Heart right ventricle (tissue), 16 donors: ENCODE data around the gene CREB3L2. TPM values are rescaled to one million over a fixed set of nuclear protein-coding genes. Genes with fewer than 3 reads are reported as not detected.

Experiments
- ATAC-seq, 8 donors: fragments of 200-7000 bp; cut with Tn5 transposase; one replicate each; pipeline ENCODE4 v1.9.1; 2020; ENCODE audit warnings: mild to moderate bottlenecking in 8 of 8, moderate library complexity in 8 of 8, moderate number of reproducible peaks in 1 of 8
- DNase-seq, 2 donors: peaks; one replicate each; pipeline ENCODE4 v3.0.0-alpha.2; 2020
- H3K27ac ChIP-seq, 10 donors: fragments of 200-600 bp; sonication (generic) in 2 of 10; one replicate each; pipeline versions ENCODE4 v1.5.0 to v1.8.0; 2020 to 2022; ENCODE audit warnings: mild to moderate bottlenecking in 3 of 10
- H3K27me3 ChIP-seq, 7 donors: fragments of 200-600 bp; one replicate each; pipeline ENCODE4 v1.8.0; 2021 to 2022; ENCODE audit warnings: mild to moderate bottlenecking in 2 of 7
- H3K36me3 ChIP-seq, 9 donors: fragments of 200-600 bp; sonication (generic) in 1 of 9; one replicate each; pipeline versions ENCODE4 v1.5.0 to v1.8.0; 2020 to 2022; ENCODE audit warnings: mild to moderate bottlenecking in 2 of 9
- H3K4me1 ChIP-seq, 9 donors: fragments of 200-600 bp; sonication (generic) in 1 of 9; one replicate each; pipeline versions ENCODE4 v1.5.0 to v1.8.0; 2020 to 2022; ENCODE audit warnings: mild to moderate bottlenecking in 4 of 9
- H3K4me3 ChIP-seq, 10 donors: fragments of 200-600 bp; sonication (generic) in 2 of 10; one replicate each; pipeline versions ENCODE4 v1.5.0 to v1.8.0; 2020 to 2022; ENCODE audit warnings: mild to moderate bottlenecking in 7 of 10, moderate library complexity in 2 of 10
- H3K9me3 ChIP-seq, 11 donors: fragments of 200-600 bp in 10 of 11; sonication (generic) in 2 of 11; one replicate each; pipeline versions ENCODE4 v1.5.0 to v1.8.0; 2013 to 2022; ENCODE audit warnings: mild to moderate bottlenecking in 2 of 11, control low read depth in 1 of 11, moderate library complexity in 1 of 11
- CTCF ChIP-seq, 9 donors: fragments of 200-600 bp; sonication (generic) in 2 of 9; IDR thresholded peaks; one replicate each; pipeline versions ENCODE4 v1.5.0 to v1.8.0; 2021 to 2022; ENCODE audit warnings: antibody characterized with exemption in 9 of 9, mild to moderate bottlenecking in 5 of 9, moderate library complexity in 1 of 9
- WGBS, 2 donors: extraction: QIAGEN DNeasy Blood & Tissue Kit; methylation state at CpG; one replicate each; pipeline ENCODE4 v1.1.7; 2013; ENCODE audit warnings: inconsistent platforms in 1 of 2; 5-methylcytosine and 5-hydroxymethylcytosine counted together
- intact Hi-C, 10 donors: fragments of 100-400 bp; cut with DNase I; formaldehyde crosslinking; loops; one replicate each; pipeline versions ENCODE4 v1.11.1 to v1.14.2; 2022
- polyA plus RNA-seq, 2 donors: library from polyadenylated mRNA; stranded (reverse); fragments of 200-250 nt; gene quantifications; one replicate each; pipeline ENCODE4 v1.2.3, GENCODE V29; 2013
- total RNA-seq, 10 donors: library from RNA; stranded (reverse); fragmentation: NEBNext Ultra II Directional in 3 of 10; extraction: Animal tissue kit (Norgen Biotek cat#: 25700) in 3 of 10; gene quantifications; one replicate each; pipeline versions ENCODE4 v1.2.1 to v1.2.4, GENCODE V29; 2021 to 2023
- donor health status: Arrhythmogenic right ventricular cardiomyopathy.
- donor health status: ischemic (EF 13 %, LVEDD 7.1; RV severe dilation, severe dysfunction).
- donor health status: healthy with polysubstance abuse.
- donor health status: DM: no; HTN: yes; CAD: no.
- donor health status: DM: no; HTN: no; CAD: no.
- donor health status: ischemic (EF 25% LVEDD 6.9; RV normal size, moderate dysfunction).
- donor health status: ischemic (EF 25% LVEDD 5.7; RV mildly dilated, moderate dysfunction).
- donor health status: healthy.
- donor health status: DM: yes; HTN: yes; CAD: no.
- donor health status: Ischemic cardiomyopathy.
- donor health status: ischemic (EF 35%, LVEDD 5.7; RV mildly dilated, moderate dysfunction).
- donor health status: nonischemic (EF 11% LVEDD 7.7; RV severe dilation, severe dysfunction).
- donor health status: DM: yes; HTN: yes; CAD: no.
- donor health status: PGD.
- donor health status: ischemic (EF 29% LVEDD 5.4; RV normal size, mild dysfunction).
- donor health status: nonischemic (EF 23%, LVEDD 6.1; RV moderate dilation, normal function).

The CREB3L2 gene
- total and polyA plus RNA-seq, 12 donors: 4.2 to 34.2 (median 23.3) TPM

GRCh38 chr7:138000081-138000701 lies 1.7 kb downstream of the CREB3L2 start:
- intact Hi-C loops: loop anchor here in 2 of 10 donors (5.0 to 10.0 kb wide), 2 partner anchors 78 to 345 kb away; no protein-coding TSS in a partner anchor

GRCh38 chr7:137999496-138000080 lies 2.3 kb downstream of the CREB3L2 start:
- Histone ChIP-seq H3K4me3 (peak overlapping the region in 9 of 10 donors; percentile 66 to 99 (median 88)), H3K4me1 (peaks cover 2 to 67% (median 59%) of the 10 kb centered on the region in 9 donors), H3K27ac (peak overlapping the region; percentile 14 to 97 (median 92)), H3K27me3 (no peaks in the 10 kb centered on the region), H3K9me3 (no peaks in the 10 kb centered on the region), H3K36me3 (no peaks in the 10 kb centered on the region)
- no peak for TF ChIP-seq CTCF (IDR thresholded peaks at IDR 0.05)
- no peak for DNase-seq
- 29 to 31% methylated on average over 4 of the region's 4 CpGs for WGBS, 2 donors
- intact Hi-C loops: loop anchor here in 2 of 10 donors (5.0 to 10.0 kb wide), 2 partner anchors 77 to 345 kb away; no protein-coding TSS in a partner anchor
- ATAC-seq: no peak

More at GRCh38 chr7:138000081-138000701, 1.7 kb downstream of the CREB3L2 start:
- peaks cover 2 to 61% (median 54%) of the 10 kb centered on the region in 9 donors for H3K4me1 ChIP-seq
- ATAC-seq: peak in 6 of 8 donors; percentile 6 to 38 (median 14)
- TF ChIP-seq CTCF (IDR thresholded peaks at IDR 0.05): no peak
- WGBS, 2 donors: 9% methylated on average over 7 of the region's 7 CpGs
- peak; percentile 23 to 78 for DNase-seq
- H3K27ac ChIP-seq: peak overlapping the region; percentile 14 to 97 (median 92)
- H3K4me3 ChIP-seq: peak overlapping the region in 9 of 10 donors; percentile 66 to 99 (median 88)
- H3K9me3 ChIP-seq: no peaks in the 10 kb centered on the region
- no peaks in the 10 kb centered on the region for H3K36me3 ChIP-seq
- no peaks in the 10 kb centered on the region for H3K27me3 ChIP-seq

GRCh38 chr7:137998250-137998649 lies 3.6 kb downstream of the CREB3L2 start:
- Histone ChIP-seq H3K27ac (peak overlapping the region in 6 of 10 donors; percentile 0 to 90 (median 42)), H3K4me3 (peak overlapping the region in 3 of 10 donors; percentile 6 to 98 (median 15)), H3K27me3 (no peaks in the 10 kb centered on the region), H3K9me3 (no peaks in the 10 kb centered on the region), H3K4me1 (peaks cover 2 to 79% (median 71%) of the 10 kb centered on the region in 9 donors), H3K36me3 (no peaks in the 10 kb centered on the region)
- ATAC-seq: no peak
- TF ChIP-seq CTCF (IDR thresholded peaks at IDR 0.05): no peak
- 0% methylated on average over 1 of the region's 1 CpG for WGBS, 2 donors
- intact Hi-C loops: no loop called here
- no peak for DNase-seq

GRCh38 chr7:137996871-137997270 lies 5.0 kb downstream of the CREB3L2 start:
- intact Hi-C loops: no loop called here
- no peak for ATAC-seq
- Histone ChIP-seq H3K4me3 (peak overlapping the region in 1 of 10 donors; percentile 5), H3K4me1 (peaks cover 7 to 86% (median 82%) of the 10 kb centered on the region in 9 donors), H3K27me3 (no peaks in the 10 kb centered on the region), H3K27ac (peak overlapping the region in 7 of 10 donors; percentile 8 to 90 (median 58)), H3K9me3 (no peaks in the 10 kb centered on the region), H3K36me3 (no peaks in the 10 kb centered on the region)
- DNase-seq: no peak
- TF ChIP-seq CTCF (IDR thresholded peaks at IDR 0.05): no peak
- 41 to 57% methylated on average over 3 of the region's 3 CpGs for WGBS, 2 donors
